Stimulated activated CD4-positive, alpha-beta T cell treated with anti-CD3 and anti-CD28 coated beads, Interleukin-12 subunit alpha, Interleukin-12 subunit beta, amount 100 ng/mL, for 4 hours (primary cell): ENCODE results near the gene NCKAP5.

Source experiments
- DNase-seq: peaks from one replicate; pipeline ENCODE4 v3.0.0-alpha.2; 2020

The NCKAP5 gene

DNA sequence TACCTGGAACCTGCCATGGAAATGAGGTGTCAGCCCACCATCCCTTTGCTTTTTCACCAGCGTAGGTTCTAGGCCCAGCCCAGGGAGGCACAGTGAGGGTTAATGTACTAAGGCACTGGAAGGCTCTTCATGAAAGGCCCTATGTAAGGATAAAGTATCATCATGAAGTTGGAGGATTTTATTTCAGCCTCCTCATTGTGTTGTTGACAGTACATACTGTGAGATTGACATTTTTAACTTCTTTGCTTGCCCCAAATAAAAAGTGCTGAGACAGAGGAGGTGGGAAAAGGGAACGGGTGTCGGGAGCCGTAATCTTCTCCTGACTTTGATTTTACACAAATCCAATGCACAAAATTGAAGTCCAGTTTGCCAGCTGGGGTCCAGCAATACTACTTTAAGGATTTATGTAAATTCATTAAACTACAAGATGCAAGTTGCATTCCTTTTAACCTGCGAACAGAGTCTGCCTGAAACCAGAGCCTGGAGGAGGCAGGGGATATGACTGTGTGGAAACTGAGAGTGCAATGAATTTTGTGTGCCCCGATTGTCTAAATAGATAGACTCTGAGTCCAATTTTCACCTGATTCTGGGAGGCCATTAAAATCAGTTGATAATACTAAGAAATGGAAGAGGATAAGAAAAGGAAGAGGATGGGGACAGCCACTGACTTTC is 5.4 kb upstream of the NCKAP5 start:
- DNase-seq = no peak

DNA sequence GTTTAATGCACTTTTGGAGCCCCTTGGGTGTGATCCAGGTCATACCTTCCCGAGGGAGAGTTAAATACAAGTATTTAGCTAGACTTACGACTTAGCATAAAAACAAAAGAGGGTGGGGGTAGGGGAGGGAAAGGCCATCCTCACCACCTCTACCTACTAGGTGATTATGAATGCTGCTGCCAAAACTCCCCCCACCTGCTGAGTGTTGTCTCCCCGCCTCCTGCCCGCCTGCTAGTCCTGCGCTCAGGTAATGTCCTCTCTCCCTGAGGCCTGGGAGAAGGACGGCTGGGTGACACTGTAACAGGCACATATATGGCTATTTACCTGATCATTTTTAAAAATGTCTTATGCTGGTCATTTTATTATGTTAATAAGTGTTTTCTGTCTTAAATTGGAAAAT is 3.0 kb upstream of the NCKAP5 start:
- DNase-seq = no peak

DNA sequence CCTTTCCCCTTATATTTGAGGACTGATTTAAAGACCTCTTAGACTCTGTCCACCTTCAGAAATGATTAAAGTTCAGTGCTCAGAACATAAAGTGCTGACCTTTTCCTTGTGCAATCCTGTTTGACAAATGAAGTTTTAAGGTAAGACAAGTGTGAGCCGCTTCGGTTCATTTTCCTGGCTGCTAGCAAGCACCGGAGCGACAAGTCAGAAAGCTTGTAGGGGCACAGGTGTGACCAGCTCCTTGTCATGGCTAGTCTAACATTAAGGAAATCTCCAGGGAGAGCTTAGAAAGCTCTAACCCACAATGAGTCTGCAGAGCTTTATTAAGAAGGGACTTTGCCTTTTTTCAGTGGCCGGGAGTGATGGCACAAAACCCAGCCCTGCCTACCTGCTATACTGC is 2.3 kb upstream of the NCKAP5 start:
- DNase-seq = no peak

DNA sequence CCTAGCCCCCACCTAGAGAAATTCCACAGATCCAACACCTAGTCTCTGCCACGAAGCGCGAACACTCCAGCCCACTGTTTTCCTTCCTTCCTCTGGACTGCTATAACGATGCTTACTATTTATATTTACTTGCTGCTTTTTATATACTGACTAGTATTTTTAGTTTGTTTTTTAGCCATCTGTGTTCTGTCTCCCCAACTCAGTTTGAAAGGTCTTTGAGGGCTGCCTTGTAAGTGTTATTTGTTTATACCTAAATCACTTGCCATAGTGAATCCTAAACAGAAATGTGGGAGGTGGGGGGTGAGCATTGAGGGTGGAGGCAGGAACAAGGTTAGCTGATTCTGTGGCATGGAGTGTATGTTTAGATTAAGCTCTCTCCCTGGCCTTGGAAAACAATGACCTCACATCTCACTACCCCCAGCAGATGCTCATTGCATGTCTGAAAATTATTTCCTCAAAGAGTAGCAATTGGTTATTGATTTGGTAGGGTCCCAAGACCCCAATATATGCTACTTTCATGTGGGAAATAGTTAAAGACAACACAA is 1.1 kb upstream of the NCKAP5 start:
- DNase-seq = no peak

DNA sequence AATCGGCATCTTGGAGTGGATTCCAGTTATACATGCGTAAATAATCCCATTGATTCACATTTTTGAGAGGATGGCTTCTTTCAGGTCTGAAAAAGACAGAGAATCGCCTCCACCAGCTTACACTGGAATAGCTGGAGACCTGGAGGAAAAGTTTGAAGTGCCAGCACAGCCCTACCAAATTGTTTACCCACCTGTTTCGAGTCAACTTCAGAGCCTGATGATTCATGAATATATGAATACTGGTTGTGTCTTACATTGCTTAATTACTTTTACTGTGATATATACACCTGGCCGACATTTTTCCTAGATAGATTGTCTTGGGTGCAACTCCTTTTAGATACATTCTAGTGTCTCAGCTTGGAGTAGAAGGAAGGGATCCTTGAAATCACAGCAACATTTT is 335 bp upstream of the NCKAP5 start:
- DNase-seq = no peak

DNA sequence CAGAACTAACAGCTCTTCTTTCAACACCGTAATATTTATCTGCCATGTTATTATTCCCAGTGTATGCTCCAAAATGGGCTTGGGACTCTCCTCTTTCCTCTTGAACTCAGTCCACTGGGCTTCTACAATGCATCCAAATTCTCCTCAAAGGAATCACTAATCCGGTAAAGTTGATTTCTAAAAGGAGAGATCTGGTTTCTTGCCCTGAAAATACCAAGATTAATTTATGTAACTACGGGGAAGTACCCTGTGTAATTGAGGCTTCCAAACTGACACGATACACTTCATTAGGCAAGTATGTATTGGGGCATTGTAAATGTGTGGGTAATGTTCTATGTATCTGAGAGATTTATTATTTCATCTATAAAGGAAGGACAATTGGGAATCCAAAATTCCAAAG is 5.7 kb downstream of the NCKAP5 start:
- no peak for DNase-seq

DNA sequence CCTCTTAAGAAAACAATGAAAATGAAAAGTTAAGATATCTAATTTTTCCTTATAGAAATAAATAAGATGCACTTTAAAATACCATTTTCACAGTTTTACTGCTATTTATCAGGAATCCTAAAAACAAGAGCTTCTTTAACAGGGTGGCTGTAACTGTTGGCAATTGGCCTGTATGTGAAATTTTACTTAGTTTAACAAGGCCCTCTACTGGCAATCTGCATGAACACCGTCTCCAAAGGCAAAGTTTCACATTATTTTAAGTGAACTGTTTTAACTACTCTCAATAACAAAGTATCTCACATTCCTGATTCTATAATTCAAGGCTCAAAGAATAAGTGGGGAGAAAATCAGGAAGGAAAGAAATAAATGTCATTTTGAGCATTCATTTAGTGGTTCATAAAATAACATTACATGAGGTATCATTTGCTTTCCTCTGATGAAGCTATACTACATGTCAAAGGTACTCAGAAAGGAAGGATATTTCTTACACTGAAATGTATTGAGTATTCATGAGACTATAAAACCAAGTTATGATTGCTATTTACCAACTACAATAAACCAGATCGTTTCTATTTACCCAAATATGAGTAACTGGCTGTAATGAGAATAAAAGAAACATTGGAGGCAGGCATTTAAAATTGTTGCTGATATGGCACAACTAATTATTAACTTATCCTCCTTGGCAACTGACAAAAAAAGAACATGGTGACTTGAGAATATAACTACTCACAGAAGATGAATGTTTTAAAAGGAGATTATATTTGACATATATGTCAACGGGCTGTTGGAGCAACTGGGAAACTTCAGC is 7.0 kb downstream of the NCKAP5 start:
- DNase-seq = no peak

DNA sequence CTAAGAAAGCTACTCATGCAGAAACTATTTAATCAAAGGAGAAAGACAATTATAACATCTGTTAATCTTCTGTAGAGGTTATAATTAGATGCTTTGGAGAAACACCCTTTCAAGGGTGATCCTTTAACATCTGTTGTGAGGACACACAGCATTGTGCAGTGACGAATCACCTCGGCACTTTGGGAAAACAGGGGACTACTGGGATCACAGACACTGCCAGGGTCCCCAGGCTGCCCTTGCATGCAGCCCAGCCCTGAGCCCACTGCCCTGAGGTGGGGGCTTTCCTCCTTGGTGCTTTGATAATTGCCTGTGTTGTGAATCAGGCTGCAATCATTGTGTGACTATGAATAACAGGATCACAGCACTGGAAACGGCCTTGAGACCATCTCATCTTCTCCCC is 10.6 kb downstream of the NCKAP5 start:
- no peak for DNase-seq

DNA sequence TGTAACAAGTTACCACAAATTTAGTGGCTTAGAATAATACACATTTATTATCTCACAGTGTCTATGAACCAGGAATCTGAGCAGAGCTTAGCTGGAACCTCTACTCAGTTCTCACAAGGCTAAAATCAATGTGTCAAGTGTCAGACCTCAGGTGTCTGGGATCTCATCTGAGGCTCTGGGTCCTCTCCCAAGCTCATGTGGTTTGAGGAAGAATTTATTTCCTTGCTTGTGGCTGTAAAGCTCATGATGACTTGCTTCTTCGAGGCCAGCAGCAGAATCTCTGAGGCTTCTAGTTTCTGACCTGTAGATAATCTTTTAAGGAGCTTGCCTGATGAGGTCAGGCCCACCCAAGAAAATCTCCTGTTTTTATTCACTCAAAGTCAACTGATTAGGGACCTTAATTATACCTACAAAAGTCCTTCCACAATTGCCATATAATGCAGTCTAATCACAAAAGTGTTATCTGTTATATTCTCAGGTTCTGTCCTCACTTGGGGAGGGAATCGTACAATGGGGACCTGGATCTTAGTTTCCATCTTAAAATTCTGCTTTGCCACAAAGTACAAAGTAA is 14.3 kb downstream of the NCKAP5 start:
- no peak for DNase-seq

DNA sequence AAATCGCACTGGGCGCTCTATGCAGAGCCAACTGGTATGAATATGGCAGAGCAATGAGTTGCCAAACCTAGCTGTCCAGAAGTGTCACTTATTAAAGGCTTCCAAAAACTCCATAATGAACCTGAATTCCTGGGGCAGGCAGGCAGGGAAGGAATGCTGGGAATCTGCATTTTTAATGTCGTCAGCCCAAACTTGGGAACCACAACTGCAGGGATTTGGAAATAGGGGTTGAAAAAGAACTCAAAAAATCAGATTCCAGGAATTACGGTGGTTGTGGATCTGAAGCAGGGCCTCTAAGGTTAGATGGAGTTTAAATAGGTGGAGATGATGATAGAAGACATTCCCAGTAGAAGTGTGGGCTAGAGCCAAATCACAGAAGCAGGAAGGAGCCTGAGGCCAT is 15.0 kb downstream of the NCKAP5 start:
- DNase-seq = no peak

DNA sequence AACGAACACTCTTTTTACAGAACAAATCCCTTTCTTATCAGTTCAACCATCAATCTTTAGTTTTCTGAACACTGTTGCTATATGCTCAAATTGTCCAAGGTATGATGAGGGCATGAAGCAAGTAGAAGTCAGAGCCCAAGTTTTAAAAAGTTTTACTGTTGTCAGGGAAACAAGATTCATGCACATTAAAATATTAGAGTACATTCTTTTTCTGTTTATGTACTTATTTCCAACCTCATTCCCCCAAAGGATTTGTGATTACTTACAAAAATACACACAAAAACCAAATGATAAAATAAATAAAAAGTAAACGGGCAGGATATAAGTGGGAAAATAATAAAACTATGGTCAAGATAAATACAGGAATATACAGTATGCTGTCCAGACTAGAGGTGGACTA is 15.4 kb downstream of the NCKAP5 start:
- DNase-seq = no peak

DNA sequence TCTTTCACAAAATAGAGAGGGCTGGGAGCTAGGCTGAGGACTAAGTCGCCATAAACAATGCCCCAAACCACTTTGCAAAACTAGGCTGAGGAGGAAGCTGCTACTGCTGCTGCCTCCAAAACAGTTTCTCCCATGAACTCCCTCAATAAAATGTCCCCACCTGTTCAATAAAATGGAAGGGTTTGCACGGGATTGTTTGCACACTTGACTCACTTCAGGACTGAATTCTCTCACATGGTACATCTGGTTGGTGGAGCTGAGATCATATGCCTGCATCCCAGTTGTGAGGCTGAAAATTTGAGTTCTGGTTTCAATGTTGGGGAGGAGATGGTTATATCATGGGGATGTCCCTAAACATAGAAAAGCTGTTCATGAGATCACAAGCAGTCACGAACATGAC is 26.5 kb downstream of the NCKAP5 start:
- DNase-seq = no peak

DNA sequence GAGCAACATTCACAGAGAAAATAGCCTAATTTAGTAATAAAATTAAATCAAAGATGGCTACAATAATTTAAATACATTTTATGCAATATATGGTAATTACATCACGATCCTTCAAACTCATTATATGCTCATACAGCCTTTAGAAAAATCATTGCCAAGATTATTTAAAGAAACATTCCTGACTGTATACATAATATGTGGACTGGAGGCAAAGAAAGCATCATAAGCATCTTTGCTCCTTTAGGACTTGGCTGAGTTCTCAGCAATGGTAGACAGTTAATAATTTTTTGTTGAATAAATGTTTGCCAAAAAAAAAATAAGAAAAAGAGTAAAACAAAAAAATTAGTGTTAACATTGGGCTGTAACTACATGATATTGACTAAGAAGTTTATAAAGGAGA is 26.9 kb downstream of the NCKAP5 start:
- no peak for DNase-seq

DNA sequence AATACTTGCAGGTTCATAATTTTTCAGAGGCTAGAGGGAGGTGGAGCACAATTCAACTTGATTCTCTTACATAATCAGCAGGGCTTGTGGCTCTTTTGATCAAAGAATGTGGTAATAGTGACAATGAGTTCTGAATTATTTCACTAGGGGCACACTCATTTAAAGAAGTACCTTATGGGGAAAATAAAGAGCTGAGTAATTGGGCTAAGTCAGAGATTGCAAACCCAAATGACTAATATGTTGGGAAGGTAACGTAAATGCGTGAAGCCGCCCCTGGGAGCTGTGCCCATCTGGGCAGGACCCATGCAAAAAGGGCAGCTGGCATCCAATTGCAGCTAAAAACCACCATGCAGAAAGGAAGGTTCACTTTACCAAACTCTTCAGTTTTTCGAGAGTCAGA is 35.3 kb downstream of the NCKAP5 start:
- DNase-seq = no peak

DNA sequence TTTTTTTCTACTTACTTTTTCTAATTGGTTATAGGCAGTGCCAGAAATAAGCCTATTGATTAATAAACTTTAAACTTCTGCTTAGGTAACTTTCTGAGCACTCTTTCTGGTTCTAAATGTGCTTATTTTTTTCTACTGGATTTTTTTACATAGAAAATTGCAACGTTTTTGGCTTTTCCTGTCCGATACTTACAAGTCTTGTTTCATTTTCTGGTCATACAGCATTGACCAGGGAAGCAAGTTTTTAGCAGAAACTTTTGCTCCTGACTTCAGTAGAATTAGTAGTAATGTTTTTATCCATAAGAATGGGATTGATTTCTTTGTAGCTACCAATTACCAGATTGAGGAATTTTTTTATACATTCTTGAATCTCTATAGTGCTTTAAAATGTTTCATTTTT is 36.9 kb downstream of the NCKAP5 start:
- no peak for DNase-seq

DNA sequence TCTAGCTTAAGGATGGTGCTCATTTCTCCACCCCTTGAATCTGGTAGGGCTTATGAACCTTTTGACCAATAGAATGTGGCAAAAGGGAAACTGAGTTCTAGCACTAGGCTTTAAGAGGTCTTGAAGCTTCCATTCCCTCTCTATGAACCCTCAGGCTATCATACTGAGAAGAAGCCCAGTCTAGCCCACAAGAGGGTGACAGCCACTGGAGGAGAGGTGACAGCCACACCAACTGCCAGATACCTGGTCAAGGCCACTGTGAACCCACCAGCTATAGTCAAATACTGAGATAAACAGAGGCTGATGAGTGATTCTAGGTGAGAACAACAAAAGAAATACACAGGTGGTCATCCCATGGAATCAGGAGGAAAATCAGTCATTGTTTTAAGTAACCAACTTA is 37.6 kb downstream of the NCKAP5 start:
- no peak for DNase-seq

DNA sequence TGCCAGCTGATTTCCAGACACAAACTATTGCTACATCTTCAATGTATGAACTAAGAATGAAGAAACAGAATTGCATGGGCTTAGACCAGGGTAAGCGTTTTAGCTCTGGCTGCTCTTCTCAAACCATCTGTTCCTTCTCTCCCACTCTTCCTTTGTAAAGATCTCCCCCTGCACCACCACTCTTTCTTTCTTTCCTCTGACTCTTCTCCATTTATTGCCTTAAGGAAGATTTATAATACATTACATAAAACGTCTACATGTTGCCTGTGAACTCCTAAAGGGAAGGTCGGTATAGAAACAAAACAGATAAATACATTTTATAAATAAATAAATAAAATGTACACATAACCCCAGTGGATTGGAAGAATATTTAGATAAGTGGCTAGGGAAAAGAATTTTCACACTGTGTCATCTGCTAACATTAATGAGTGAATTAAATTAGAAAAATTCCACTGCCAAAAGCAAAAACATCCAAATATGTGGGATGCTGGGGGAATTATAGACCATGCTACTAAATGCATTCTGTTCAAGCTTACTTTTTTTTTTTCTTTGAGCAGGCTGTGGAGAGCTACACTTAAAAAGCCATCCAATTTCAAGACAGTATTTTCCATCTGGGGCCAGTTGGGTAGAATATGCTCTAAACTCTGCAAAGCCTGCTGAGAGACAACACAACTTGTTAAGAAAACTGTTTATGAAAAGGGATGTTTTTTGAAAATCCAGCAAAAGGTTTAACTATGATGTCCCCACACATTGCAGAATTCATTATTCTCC is 41.5 kb downstream of the NCKAP5 start:
- no peak for DNase-seq

DNA sequence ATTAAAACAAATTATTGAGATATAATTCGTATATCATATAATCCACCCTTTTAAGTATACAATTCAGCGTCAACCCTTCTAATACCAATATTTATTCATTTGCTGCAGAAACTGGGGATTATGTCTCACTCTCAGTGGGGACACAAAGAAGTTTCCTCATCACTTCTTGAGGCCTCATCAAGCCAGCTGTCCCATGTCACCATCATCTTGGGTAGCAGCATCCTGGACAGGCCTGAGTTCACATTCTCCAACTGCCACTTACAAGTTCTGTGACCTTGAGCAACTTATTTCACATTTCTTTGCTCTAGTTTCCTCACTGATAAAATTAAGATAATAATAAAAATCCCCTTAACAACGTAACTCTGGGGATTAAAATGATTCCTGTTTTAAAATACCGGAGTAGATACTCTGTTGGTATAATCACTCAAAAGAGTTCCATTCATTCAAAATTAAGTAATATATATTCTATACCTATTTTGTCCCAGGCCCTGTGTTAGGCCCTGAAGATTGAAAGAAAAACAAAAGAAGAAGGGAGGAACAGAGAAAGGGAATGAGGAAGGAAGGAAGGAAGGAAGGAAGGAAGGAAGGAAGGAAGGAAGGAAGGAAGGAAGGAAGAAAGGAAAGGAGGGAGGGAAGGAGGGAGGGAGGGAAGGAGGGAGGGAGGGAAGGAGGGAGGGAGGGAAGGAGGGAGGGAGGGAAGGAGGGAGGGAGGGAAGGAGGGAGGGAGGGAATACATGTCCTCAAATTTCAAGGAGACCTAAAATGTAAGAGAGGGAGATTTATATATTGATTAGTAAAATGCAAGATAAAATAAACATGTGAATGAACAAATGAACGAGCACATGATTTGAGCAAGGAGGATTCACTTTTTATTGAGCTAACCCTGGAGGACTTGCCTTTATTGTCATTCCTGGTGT is 42.4 kb downstream of the NCKAP5 start:
- DNase-seq = no peak

DNA sequence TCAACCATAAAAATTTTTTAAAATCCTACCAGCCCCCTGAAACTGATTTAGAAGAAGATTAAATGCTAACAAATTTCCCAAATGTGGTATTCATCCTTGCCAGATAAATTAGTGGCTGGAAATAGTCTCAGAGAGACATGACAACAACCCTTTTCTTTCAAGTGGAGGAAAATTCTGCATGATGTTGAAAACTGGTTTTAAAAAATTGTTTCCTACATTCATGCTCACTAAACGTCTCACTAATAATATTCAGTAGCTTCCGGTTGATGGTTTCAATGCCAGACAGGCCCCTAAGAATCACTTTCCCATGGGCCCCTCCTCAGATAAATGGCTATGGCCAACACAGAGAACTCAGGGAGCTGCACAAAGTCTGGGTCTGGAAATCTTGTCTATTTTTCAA is 43.2 kb downstream of the NCKAP5 start:
- no peak for DNase-seq

DNA sequence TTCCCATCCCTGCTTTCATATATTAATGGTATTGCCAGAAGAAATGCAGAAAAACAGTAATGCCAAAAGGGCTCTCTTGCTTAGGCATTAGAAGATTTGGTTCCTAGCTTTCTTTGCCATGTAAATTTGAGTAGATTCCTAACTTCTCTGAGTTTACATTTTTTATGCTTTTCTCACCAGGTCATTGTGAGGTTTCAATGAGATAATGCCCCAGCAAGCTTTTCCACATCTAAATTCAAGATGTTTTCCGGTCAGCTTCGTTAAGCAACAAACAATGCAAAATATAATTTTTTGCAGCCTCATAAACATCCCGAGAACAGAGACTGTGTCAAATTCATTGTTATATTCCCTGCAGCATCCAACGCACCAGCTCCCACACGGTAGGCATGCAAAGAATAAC is 44.9 kb downstream of the NCKAP5 start:
- DNase-seq = no peak

DNA sequence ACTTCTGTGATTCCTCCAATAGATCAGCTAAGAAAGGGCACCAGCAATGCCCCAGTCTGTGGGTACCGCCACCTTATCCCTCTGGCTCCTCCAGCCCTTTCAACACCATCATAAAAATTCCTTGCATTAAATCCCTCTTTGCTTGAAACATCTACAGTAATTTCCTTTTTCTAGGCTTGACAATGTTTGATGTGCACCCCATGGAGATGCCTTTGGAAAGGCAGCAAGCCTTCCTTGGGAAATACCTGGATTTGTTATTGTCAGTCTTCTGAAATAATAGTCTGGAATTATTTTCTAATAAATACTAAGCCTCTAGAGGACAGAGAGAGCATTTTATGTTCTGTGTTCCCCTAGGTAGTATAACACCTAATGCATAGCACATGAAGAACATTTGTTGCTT is 46.1 kb downstream of the NCKAP5 start:
- DNase-seq = no peak

DNA sequence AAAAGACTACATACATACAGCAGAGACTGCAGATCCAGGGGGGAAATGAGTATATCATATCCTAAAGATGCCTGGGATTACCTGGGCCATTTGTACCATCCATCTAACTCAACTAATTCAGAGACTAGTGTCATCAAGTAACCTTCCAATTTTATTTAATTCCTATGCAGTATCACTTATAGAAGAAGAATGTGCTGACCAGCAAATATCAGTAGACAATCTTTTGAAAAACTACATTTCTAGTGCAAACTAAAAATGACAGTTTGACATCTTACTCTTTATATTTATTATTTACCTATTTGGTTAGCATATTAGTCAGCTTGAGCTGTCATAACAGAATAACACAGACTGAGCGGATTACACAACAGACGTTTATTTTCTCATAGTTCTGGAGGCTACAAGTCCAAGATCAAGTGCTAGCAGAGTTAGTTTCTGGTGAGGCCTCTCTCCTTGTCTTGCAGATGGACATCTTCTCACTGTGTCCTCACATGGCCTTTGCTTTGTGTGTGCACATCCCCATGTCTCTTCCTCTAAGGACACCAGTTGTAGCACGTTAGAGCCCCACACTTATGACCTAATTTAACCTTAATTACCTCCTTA is 47.0 kb downstream of the NCKAP5 start:
- DNase-seq = no peak
